Naive B cell (primary cell): ENCODE results near the gene SH2B2. TPM values are rescaled to one million over a fixed set of nuclear protein-coding genes. Genes with fewer than 3 reads are reported as not detected.
"Not testable (repeated sequence)": the region's sequence is repeated elsewhere in the genome, so short reads cannot be mapped to it uniquely, and the experiment has no call there.

ENCODE experiments used
- ATAC-seq, 2 donors: fragments of 150-1000 bp; cut with Tn5 transposase; 2 replicates each; pipeline ENCODE4 v1.10.0; 2021; ENCODE audit warnings: low read depth in 2 of 2, mild to moderate bottlenecking in 2 of 2, moderate library complexity in 2 of 2
- DNase-seq: peaks from one replicate; pipeline ENCODE4 v3.0.0; 2022
- H3K27ac Mint-ChIP-seq, 6 donors: one replicate each; pipeline ENCODE4 v1.8.0; 2020 to 2022; ENCODE audit warnings: mild to moderate bottlenecking in 6 of 6, mixed read lengths in 6 of 6, moderate library complexity in 5 of 6, inconsistent platforms in 2 of 6
- H3K27me3 Mint-ChIP-seq, 3 donors: one replicate each; pipeline ENCODE4 v1.8.0; 2021 to 2022; ENCODE audit warnings: mixed read lengths in 3 of 3, mild to moderate bottlenecking in 1 of 3
- H3K36me3 Mint-ChIP-seq, 2 donors: one replicate each; pipeline ENCODE4 v1.8.0; 2020 to 2022; ENCODE audit warnings: mixed read lengths in 2 of 2, inconsistent platforms in 1 of 2, mild to moderate bottlenecking in 1 of 2
- H3K4me1 Mint-ChIP-seq, 3 donors: one replicate each; pipeline ENCODE4 v1.8.0; 2020 to 2022; ENCODE audit warnings: mixed read lengths in 3 of 3, inconsistent platforms in 1 of 3, mild to moderate bottlenecking in 1 of 3, moderate library complexity in 1 of 3
- H3K4me3 Mint-ChIP-seq, 8 donors: one replicate each; pipeline ENCODE4 v1.8.0; 2020 to 2022; ENCODE audit warnings: mild to moderate bottlenecking in 8 of 8, mixed read lengths in 8 of 8, moderate library complexity in 8 of 8, inconsistent platforms in 2 of 8
- H3K9me3 Mint-ChIP-seq, 7 donors: one replicate each; pipeline ENCODE4 v1.8.0; 2020 to 2022; ENCODE audit warnings: mixed read lengths in 7 of 7, mild to moderate bottlenecking in 5 of 7, inconsistent platforms in 2 of 7, moderate library complexity in 1 of 7
- polyA plus RNA-seq, 6 donors: library from polyadenylated mRNA; unstranded; fragments of 300-500 nt; fragmentation: Illumina TruSeq; gene quantifications; one replicate each; pipeline ENCODE4 v1.2.3, GENCODE V29; 2021; ENCODE audit warnings: low read depth in 6 of 6

SH2B2 gene
- polyA plus RNA-seq, 6 donors from 2014 or later: 15.4 to 78.4 (median 27.2) TPM

DNA sequence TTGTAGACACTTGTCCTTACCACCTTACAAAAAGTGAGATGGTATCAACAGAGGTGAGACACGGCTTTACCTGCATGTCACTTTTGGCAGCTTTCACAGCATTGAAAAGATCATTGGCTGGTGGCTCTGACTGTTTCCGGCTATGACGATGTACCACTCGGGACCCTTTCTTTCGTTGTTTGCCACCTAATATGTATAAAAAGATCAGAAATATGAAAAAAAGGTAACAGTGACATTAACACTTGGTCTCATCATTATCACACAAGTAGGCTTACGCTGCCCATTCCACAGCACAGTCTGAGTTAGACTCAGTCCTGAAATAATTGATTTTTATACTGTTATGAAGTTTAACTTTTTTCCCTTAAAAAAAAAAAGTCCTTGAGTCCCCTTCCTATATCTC is 40.5 kb downstream of the SH2B2 start:
- H3K4me1 Mint-ChIP-seq: peaks cover 13 to 32% (median 20%) of the 10 kb centered on the region in 3 donors
- DNase-seq, H3K9me3 Mint-ChIP-seq, H3K36me3 Mint-ChIP-seq, H3K27me3 Mint-ChIP-seq, ATAC-seq, H3K4me3 Mint-ChIP-seq: not testable (repeated sequence)
- H3K27ac Mint-ChIP-seq: peak overlapping the region in 1 of 6 donors; percentile 85

DNA sequence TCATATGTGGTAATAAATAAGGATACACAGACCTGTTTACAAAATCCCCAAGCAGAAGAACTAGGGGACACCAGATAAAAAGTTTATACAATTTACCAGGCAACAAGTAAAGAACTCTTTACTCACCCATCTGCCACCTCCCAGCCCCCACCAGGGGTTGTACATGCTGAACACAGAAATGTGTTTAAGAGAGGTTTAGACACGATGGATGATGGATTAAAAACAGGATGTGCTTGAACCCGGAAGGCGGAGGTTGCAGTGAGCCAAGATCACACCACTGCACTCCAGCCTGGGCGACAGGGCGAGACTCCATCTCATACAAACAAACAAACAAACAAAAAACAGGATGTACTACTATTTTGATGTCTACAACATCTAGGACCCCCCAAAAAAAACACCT is 42.2 kb downstream of the SH2B2 start:
- H3K4me3 Mint-ChIP-seq, H3K27me3 Mint-ChIP-seq, H3K36me3 Mint-ChIP-seq, ATAC-seq, H3K9me3 Mint-ChIP-seq, DNase-seq, H3K27ac Mint-ChIP-seq: not testable (repeated sequence)
- H3K4me1 Mint-ChIP-seq: peaks cover 7 to 26% (median 15%) of the 10 kb centered on the region in 3 donors

DNA sequence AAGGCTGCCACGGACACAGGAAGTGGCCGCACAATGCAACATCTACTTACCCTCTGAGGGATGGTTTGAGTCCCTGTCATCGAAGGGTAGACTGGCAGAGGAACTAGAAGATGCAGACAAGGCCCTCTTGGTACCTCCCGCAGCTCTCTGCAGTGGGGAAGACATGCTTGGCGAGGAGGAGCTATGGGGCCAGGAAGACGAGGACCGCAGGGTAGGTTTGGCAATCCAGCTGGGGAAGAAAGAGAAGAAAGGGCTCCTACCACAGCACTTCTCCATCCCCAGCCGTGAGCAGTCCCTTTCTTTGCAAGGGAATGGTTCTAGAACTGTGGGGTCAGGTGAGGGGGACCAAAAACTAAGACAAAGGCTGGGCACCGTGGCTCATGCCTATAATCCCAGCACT is 42.7 kb downstream of the SH2B2 start:
- H3K27me3 Mint-ChIP-seq, H3K36me3 Mint-ChIP-seq, H3K9me3 Mint-ChIP-seq, H3K27ac Mint-ChIP-seq, H3K4me3 Mint-ChIP-seq, ATAC-seq, DNase-seq: not testable (repeated sequence)
- peaks cover 7 to 26% (median 15%) of the 10 kb centered on the region in 3 donors for H3K4me1 Mint-ChIP-seq

DNA sequence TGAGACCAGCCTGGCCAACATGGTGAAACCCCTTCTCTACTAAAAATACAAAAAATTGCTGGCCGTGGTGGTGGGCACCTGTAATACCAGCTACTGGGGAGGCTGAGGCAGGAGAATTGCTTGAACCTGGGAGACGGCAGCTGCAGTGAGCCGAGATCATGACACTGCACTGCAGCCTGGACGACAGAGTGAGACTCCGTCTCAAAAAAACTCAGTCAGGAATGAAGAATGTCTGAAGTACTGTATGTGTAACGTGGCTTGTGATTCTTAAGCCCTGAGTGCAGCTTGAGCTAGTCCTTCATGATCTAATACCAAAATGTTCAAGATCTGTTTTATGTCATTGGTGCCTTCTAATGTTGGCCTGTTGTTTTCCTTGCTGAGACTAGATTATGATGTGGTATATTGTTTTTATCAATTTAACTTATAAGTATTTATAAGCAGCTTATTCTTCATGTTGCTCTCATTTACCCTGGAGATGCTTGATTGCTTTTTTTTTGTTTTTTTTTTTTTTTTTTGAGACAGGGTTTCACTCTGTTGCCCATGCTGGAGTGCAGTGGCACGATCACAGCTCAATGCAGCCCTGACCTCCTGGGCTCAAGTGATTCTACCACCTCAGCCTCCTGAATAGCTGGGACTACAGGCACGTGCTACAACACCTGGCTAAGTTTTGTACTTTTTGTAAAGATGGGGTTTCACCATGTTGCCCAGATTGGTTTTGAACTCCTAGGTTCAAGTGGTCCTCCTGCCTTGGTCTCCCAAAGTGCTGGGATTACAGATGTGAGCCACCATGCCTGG is 44.2 kb downstream of the SH2B2 start:
- Mint-ChIP-seq H3K4me3 (peak overlapping the region in 5 of 8 donors; percentile 4 to 75 (median 29)), H3K27ac (peak overlapping the region in 5 of 6 donors; percentile 21 to 84 (median 54)), H3K4me1 (peaks cover 7 to 26% (median 15%) of the 10 kb centered on the region in 3 donors)
- ATAC-seq, H3K27me3 Mint-ChIP-seq, H3K36me3 Mint-ChIP-seq, H3K9me3 Mint-ChIP-seq, DNase-seq: not testable (repeated sequence)

DNA sequence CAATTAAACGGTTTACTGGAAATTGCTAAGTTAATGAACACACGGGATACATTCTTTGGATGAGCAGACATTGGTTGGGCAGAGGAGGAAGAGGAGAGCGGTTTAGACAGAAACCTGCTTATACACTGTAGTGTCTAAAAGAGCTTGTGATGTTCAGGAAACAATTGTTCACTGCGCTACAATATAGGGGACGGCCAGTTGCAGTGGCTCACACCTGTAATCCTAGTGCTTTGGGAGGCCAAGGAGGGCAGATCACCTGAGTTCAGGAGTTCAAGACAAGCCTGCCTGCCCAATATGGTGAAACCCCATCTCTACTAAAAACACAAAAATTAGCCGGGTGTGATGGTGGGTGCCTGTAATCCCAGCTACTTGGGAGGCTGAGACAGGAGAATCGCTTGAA is 48.9 kb downstream of the SH2B2 start:
- not testable (repeated sequence) for H3K4me3 Mint-ChIP-seq, H3K36me3 Mint-ChIP-seq, DNase-seq, ATAC-seq, H3K27me3 Mint-ChIP-seq, H3K9me3 Mint-ChIP-seq
- Mint-ChIP-seq H3K27ac (peak overlapping the region in 1 of 6 donors; percentile 27), H3K4me1 (peaks cover 7 to 26% (median 15%) of the 10 kb centered on the region in 3 donors)

DNA sequence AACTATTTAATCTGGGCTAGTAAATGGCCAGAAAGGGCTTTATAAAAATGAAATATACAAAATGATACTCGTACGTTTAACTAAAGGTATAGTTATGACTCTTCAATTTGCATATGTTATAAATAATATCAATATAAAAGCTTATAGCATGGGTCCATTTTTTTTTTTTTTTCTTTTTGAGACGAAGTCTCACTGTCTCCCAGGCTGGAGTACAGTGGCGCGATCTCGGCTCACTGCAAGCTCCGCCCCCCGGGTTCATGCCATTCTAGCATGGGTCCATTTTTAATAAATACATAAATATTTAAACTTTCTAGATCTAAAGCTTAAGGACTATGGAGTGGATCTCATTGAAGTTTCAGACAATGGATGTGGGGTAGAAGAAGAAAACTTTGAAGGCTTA is 50.3 kb downstream of the SH2B2 start:
- H3K4me1 Mint-ChIP-seq: peaks cover 0 to 23% (median 4%) of the 10 kb centered on the region in 3 donors
- not testable (repeated sequence) for H3K27ac Mint-ChIP-seq, H3K9me3 Mint-ChIP-seq, ATAC-seq, H3K4me3 Mint-ChIP-seq, H3K36me3 Mint-ChIP-seq, H3K27me3 Mint-ChIP-seq, DNase-seq

DNA sequence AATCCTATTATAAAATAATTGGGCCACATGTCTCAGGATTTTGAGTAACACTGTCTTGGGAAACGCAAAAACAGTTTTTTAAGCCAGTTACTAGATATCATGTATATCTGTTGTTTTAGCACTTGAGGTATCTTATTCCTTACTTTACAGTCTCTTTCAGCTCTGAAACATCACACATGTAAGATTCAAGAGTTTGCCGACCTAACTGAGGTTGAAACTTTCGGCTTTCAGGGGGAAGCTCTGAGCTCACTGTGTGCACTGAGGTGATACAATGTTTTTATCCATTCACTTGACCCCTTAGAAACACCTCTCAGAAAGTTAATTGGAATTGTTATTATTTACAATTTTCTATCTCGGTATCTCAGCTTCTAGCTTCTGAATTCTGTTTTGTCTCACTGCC is 50.8 kb downstream of the SH2B2 start:
- H3K36me3 Mint-ChIP-seq, DNase-seq, ATAC-seq, H3K9me3 Mint-ChIP-seq, H3K4me3 Mint-ChIP-seq, H3K27ac Mint-ChIP-seq, H3K27me3 Mint-ChIP-seq: not testable (repeated sequence)
- peaks cover 0 to 21% (median under 1%) of the 10 kb centered on the region in 3 donors for H3K4me1 Mint-ChIP-seq

DNA sequence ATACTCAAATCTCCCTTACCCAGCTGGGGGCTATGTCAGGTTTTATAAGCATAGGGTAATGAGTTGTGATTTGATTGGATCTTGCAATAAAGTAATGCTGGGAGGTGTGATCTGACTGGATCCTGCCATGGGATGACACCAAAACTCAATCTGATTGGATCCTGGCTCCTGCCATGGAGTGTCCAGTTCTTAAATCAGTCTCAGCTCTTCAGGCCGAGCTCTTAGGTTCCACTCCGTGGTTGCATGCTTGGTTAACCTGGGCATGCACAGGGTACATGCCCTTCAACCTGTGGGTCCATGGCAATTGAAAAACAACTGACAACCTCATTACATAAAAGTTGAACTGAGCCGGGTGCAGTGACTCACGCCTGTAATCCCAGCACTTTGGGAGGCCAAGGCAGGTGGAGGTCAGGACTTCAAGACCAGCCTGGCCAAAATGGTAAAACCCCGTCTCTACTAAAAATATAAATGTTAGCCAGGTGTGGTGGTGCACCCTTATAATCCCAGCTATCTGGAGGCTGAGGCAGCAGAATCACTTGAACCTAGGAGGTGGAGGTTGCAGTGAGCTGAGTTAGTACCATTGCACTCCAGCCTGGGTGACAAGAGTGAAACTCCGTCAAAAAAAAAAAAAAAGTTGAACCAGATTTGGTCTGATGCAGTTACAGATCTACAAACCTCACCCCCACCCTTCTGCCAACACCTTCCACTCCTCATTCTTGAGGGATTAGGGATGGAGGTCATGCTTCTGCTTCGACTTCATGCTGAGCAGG is 54.1 kb downstream of the SH2B2 start:
- H3K36me3 Mint-ChIP-seq, H3K27me3 Mint-ChIP-seq, ATAC-seq, DNase-seq, H3K9me3 Mint-ChIP-seq, H3K27ac Mint-ChIP-seq: not testable (repeated sequence)
- H3K4me1 Mint-ChIP-seq: peaks cover 0 to 21% (median 0%) of the 10 kb centered on the region in 3 donors
- peak overlapping the region in 1 of 8 donors; percentile 24 for H3K4me3 Mint-ChIP-seq

DNA sequence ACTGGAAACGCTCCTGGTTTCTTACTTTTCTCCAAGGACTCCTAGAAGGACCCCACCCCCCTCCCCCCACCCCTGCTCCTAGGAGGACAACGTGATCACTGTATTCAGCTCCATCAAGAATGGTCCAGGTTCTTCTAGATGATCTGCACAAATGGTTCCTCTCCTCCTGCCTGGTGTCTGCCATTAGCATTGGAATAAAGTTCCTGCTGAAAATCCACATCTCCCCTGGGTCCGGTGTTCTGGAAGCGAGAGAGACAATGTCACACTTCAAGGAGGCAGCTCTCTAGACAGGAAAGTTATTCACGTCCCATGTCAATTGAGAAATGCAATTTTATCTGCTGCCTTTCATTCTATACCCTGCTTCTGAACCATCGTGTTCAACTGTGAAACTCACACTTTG is 60.3 kb downstream of the SH2B2 start:
- not testable (repeated sequence) for H3K4me3 Mint-ChIP-seq, H3K9me3 Mint-ChIP-seq, DNase-seq, H3K27me3 Mint-ChIP-seq, ATAC-seq, H3K36me3 Mint-ChIP-seq, H3K27ac Mint-ChIP-seq, H3K4me1 Mint-ChIP-seq

DNA sequence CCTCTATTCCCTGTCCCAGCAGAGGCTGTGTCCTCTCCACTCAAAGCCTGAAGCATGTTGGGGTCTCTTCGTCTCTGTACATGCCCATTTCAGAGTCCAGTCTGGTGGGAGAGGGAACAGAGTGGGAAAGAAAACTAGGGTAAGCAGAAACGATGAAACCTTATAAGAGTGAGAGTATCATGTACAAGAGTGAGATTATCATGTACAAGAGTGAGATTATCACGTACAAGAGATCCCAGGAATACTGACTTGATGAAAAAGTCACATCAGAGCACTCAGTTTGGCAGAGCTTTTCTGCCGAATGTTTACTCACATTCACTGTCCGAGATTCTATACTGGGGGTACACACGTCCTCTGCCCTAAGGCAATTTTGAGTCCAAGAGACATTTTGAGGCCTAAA is 69.7 kb downstream of the SH2B2 start, which contains the start of gene SPDYE6:
Gene SPDYE6 (minus strand): TSS at position 101 of the 400 bp plus-strand sequence. CDS start 421 bp downstream, outside the sequence.
- H3K36me3 Mint-ChIP-seq, DNase-seq, ATAC-seq, H3K27ac Mint-ChIP-seq, H3K4me3 Mint-ChIP-seq, H3K9me3 Mint-ChIP-seq, H3K27me3 Mint-ChIP-seq, H3K4me1 Mint-ChIP-seq: not testable (repeated sequence)

DNA sequence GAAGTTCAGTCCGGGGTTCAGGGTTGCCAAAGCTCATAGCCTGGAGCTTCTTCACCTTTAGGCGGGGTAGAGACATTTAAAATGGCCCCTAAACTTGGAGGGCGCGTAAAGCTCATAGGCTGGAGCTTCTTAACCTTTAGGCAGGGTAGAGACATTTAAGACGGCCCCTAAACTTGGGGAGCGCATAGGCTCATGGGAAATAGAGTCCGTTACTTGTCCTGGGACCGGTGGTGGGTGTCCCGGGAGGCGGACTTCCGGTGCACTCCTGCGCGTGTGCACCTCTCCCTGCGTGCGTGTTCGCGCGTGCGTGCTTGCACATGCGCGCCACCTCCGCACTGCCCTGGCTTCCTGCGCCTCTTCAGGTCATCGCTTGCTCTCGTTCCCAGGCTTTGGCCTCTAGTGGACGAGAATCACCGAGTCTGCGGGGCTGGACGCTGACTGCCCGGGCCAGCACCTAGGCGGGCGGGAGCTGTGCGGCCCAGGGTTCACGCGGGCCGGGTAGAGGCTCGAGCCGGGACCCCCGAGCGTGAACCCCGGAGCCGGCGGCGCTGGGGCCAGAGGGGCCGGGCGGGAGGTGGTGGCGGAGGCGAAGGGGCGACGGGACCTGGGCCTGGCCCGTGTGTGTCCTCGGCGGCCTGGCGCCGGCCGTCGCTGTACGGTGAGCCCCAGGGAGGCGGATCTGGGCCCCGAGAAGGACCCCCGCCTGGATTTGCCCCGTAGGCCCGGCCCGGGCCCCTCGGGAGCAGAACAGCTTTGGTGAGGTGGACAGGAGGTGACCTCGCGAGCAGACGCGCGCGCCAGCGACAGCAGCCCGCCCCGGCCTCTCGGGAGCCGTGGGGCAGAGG is 77.1 kb downstream of the SH2B2 start:
- not testable (repeated sequence) for H3K27me3 Mint-ChIP-seq, H3K36me3 Mint-ChIP-seq, H3K9me3 Mint-ChIP-seq
- Mint-ChIP-seq H3K4me3 (peak overlapping the region; percentile 86 to 98 (median 91)), H3K4me1 (peaks cover 4 to 28% (median 10%) of the 10 kb centered on the region in 3 donors), H3K27ac (peak overlapping the region; percentile 78 to 94 (median 90))
- DNase-seq (peak; percentile 93), ATAC-seq (peak; percentile 98)

DNA sequence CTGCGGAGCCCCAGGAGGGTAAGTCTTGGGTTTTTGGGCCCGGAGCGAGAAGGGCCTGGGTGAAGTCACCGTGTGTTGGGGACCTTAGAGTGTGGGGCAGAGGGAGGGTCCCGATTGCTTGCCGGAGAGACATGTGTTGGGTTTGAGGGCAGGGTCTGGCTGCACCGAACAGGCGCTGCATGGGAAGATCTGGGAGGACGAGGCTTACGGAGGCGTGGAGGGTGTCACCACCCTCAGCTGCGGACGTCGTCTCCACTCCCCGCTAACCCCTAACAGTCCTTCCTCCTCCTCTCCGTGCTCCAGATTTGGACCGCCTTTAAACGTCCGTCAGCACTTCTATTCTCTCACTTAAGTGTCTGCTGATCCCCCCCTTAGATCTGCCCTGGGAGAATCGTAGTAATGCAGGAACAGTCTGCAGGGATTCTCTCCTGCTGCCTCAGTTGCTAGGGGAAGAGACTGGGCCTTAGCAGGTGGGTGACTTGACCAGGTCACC is 77.8 kb downstream of the SH2B2 start:
- peak overlapping the region; percentile 86 to 98 (median 91) for H3K4me3 Mint-ChIP-seq
- H3K27ac Mint-ChIP-seq: peak overlapping the region; percentile 44 to 94 (median 85)
- not testable (repeated sequence) for H3K9me3 Mint-ChIP-seq, ATAC-seq, H3K36me3 Mint-ChIP-seq, H3K27me3 Mint-ChIP-seq, DNase-seq
- peaks cover 4 to 28% (median 10%) of the 10 kb centered on the region in 3 donors for H3K4me1 Mint-ChIP-seq

DNA sequence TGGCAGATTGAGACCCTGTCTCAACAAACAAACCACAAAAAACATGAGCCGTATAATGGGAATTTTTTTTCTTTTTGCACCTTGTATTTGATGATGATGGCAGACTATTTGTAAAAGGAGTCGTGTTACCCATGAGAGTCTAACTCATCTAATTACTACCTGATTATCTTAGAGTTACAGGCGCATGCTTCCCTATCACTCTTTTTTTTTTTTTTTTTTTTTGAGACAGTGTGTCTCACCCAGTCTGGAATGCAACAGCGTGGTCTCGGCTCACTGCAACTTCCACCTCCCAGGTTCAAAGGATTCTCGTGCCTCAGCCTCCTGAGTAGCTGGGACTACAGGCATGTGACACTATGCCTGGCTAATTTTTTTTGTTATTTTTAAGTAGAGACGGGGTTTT is 78.7 kb downstream of the SH2B2 start:
- H3K27me3 Mint-ChIP-seq, DNase-seq, H3K9me3 Mint-ChIP-seq, H3K27ac Mint-ChIP-seq, H3K36me3 Mint-ChIP-seq, ATAC-seq: not testable (repeated sequence)
- Mint-ChIP-seq H3K4me1 (peaks cover 4 to 28% (median 10%) of the 10 kb centered on the region in 3 donors), H3K4me3 (peak overlapping the region in 6 of 8 donors; percentile 16 to 54 (median 24))
